ENCODE data around the gene CACNA2D3. TPM values are rescaled to one million over a fixed set of nuclear protein-coding genes. Genes with fewer than 3 reads are reported as not detected.

Gene CACNA2D3
- total RNA-seq, 4 donors from 2014 or later, result 0.27 to 1.5 (median 0.79) TPM

DNA sequence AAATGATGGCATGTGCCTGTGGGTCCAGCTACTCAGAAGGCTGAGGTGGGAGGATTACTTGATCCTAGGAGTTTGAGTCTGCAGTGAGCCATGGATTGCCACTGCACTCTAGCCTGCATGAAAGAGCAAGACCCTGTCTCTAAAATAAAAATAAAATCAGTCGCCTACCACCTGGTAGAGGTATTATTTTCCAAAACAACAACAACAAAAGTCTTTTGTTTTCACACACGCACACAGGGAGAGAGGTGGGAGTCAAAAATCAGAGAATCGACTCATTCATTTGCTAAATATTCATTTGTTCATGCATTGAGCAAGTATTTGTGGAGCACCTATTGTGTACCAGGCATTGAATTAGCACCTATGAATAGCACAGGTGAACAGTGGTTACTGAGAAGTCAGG lies 587.4 kb downstream of the CACNA2D3 start:
- no peak overlapping the region for H3K4me3 ChIP-seq (ENCODE audit: low read depth, poor library complexity, severe bottlenecking)
- intact Hi-C loops (cut with DNase I; ENCODE audit: low total_unique reads), result loop anchor here (5.0 kb wide), 1 partner anchor 1638 kb away; no protein-coding TSS in a partner anchor
- DNase-seq (ENCODE audit: low spot score in 2 of 2), result no peak
- TF ChIP-seq POLR2A (IDR thresholded peaks at IDR 0.05), result no peak
- TF ChIP-seq, protein P1, sequence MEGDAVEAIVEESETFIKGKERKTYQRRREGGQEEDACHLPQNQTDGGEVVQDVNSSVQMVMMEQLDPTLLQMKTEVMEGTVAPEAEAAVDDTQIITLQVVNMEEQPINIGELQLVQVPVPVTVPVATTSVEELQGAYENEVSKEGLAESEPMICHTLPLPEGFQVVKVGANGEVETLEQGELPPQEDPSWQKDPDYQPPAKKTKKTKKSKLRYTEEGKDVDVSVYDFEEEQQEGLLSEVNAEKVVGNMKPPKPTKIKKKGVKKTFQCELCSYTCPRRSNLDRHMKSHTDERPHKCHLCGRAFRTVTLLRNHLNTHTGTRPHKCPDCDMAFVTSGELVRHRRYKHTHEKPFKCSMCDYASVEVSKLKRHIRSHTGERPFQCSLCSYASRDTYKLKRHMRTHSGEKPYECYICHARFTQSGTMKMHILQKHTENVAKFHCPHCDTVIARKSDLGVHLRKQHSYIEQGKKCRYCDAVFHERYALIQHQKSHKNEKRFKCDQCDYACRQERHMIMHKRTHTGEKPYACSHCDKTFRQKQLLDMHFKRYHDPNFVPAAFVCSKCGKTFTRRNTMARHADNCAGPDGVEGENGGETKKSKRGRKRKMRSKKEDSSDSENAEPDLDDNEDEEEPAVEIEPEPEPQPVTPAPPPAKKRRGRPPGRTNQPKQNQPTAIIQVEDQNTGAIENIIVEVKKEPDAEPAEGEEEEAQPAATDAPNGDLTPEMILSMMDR (IDR thresholded peaks at IDR 0.05), result no peak
- 89 to 92% methylated on average over 3 of the region's 3 CpGs for WGBS, 2 donors

DNA sequence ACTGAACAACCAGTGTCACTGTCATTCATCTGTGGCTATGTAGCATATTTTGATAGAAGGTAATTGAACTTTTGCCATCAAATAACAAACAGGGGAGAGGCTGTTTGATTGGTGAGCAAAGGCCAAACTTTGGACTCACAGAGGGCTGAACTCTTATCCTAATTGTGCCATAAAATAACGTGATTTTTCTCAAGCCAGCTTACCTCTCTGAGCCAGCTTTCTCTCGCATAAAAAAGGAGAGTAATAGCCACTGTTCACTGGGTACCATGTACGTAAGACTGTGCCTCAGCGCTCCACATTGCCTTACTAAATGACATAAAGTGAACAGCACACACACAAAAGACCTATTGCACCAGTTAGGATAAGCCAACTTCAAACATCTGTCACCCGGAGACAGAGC lies 588.6 kb downstream of the CACNA2D3 start:
- no peak for DNase-seq (ENCODE audit: low spot score in 2 of 2)
- WGBS, 2 donors, result 88 to 89% methylated on average over 5 of the region's 5 CpGs
- TF ChIP-seq POLR2A (IDR thresholded peaks at IDR 0.05), result no peak
- TF ChIP-seq, protein P1 (IDR thresholded peaks at IDR 0.05), result no peak

DNA sequence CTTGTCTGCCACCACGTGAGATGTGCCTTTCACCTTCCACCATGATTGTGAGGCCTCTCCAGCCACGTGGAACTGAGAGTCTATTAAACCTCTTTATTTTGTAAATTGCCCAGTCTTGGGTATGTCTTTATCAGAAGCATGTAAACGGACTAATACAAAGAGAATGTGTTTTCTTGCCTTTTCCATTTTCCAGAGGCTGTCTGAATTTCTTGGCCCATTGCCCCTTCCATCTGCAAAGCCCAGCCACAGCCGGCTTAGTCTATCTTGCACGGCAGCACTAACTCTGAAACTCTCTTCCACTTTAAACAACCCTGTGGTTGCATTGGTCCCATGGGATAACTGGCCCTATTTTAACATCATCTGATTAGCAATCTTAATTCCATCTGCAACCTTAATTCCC lies 590.2 kb downstream of the CACNA2D3 start:
- no peak overlapping the region for H3K4me3 ChIP-seq (ENCODE audit: low read depth, poor library complexity, severe bottlenecking)
- intact Hi-C loops (cut with DNase I; ENCODE audit: low total_unique reads), result loop anchor here (5.0 kb wide), 1 partner anchor 1635 kb away; no protein-coding TSS in a partner anchor
- TF ChIP-seq, protein P1 (IDR thresholded peaks at IDR 0.05), result no peak
- TF ChIP-seq POLR2A (IDR thresholded peaks at IDR 0.05), result no peak
- WGBS, 2 donors, result 53 to 65% methylated on average over 5 of the region's 5 CpGs
- DNase-seq (ENCODE audit: low spot score in 2 of 2), result no peak

More for the DNA sequence above, 588.6 kb downstream of the CACNA2D3 start:
- intact Hi-C loops (cut with DNase I; ENCODE audit: low total_unique reads), result loop anchor here (5.0 kb wide), 1 partner anchor 1636 kb away; no protein-coding TSS in a partner anchor
- H3K4me3 ChIP-seq (ENCODE audit: low read depth, poor library complexity, severe bottlenecking), result no peak overlapping the region

DNA sequence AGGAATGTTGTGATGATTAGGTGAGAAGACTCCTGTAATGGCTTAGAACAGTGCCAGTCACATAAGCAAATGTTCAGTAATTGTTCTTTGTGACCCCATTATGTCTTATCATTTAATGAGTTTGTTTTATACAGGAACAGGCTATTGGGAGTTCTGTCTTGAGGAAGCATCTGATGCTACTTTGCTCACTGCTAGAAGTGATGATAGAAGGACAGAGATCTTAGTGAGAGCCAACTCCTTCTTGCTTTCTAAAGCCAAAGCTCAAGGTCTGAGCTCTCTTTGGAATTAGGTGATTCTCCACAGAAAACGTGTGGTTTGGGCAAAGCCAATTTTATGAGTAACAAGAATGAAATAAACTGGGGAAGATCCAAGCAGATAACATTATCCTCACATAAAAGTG lies 590.7 kb downstream of the CACNA2D3 start:
- intact Hi-C loops (cut with DNase I; ENCODE audit: low total_unique reads), result loop anchor here (5.0 kb wide), 1 partner anchor 1634 kb away; no protein-coding TSS in a partner anchor
- no peak for TF ChIP-seq POLR2A (IDR thresholded peaks at IDR 0.05)
- TF ChIP-seq, protein P1 (IDR thresholded peaks at IDR 0.05), result no peak
- H3K4me3 ChIP-seq (ENCODE audit: low read depth, poor library complexity, severe bottlenecking), result no peak overlapping the region
- 42 to 48% methylated on average over 1 of the region's 1 CpG for WGBS, 2 donors
- DNase-seq (ENCODE audit: low spot score in 2 of 2), result no peak

DNA sequence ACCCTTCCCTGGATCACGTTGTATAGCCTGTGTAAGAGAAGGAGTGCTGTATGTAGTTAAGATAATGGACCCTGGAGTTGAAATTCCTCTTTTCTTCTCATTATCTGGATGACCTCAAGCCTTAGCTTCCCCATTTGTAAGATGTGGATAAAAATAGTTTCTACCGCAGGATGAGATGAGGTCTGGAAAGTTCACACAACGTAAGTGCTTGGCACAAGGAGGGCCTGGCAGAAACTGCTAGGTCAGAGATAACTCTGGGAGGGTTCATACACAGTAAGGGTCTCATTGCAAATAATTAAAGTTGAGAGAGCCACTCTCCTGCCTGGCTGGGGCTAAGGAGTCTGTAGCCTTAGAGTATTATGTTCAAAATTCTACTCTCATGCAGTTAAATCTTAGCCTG lies 591.1 kb downstream of the CACNA2D3 start:
- 63 to 74% methylated on average over 3 of the region's 3 CpGs for WGBS, 2 donors
- no peak for DNase-seq (ENCODE audit: low spot score in 2 of 2)
- no peak for TF ChIP-seq POLR2A (IDR thresholded peaks at IDR 0.05)
- TF ChIP-seq, protein P1 (IDR thresholded peaks at IDR 0.05), result no peak
- no peak overlapping the region for H3K4me3 ChIP-seq (ENCODE audit: low read depth, poor library complexity, severe bottlenecking)
- intact Hi-C loops (cut with DNase I; ENCODE audit: low total_unique reads), result loop anchor here (5.0 kb wide), 1 partner anchor 1634 kb away; no protein-coding TSS in a partner anchor

DNA sequence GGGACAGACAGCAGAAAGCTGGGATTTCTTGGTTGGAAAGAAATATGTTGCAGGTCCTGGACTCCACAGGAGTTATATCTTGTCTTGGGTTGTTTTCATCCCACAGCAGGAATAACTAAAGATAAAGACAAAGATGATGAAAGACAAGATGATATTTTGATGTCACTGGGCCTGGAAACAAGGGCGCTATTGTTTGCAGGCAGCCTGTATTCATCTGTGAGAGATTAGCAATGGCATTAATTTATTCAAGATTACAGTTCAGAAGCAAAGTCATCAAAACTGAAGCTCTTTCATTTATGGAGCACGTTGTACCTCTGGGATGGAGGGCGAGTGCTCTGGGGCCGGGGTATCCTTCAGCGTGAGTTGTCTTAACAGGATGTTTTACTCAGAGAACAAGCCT lies 591.7 kb downstream of the CACNA2D3 start:
- no peak for DNase-seq (ENCODE audit: low spot score in 2 of 2)
- 79 to 80% methylated on average over 5 of the region's 5 CpGs for WGBS, 2 donors

More for the DNA sequence above, 591.7 kb downstream of the CACNA2D3 start:
- no peak for TF ChIP-seq POLR2A (IDR thresholded peaks at IDR 0.05)
- TF ChIP-seq, protein P1 (IDR thresholded peaks at IDR 0.05), result no peak
- no peak overlapping the region for H3K4me3 ChIP-seq (ENCODE audit: low read depth, poor library complexity, severe bottlenecking)
- intact Hi-C loops (cut with DNase I; ENCODE audit: low total_unique reads), result loop anchor here (5.0 kb wide), 1 partner anchor 1633 kb away; no protein-coding TSS in a partner anchor

Measured in lower leg skin (tissue), 4 donors.